Testis (tissue), 2 donors: ENCODE measurements around the gene GANC.

Experiments used
- POLR2A ChIP-seq: fragments of 450-650 bp; IDR thresholded peaks from one replicate; pipeline ENCODE4 v1.6.1; 2017; ENCODE audit warnings: antibody characterized with exemption, mild to moderate bottlenecking, moderate library complexity
- TF ChIP-seq, protein P1 (sequence below), 3 experiments: fragments of 450-650 bp in 2 of 3; fragments of 200-600 bp in 1 of 3; sonication (generic) in 1 of 3; IDR thresholded peaks; one replicate each; pipeline ENCODE4 v1.5.1; 2016 to 2019; ENCODE audit warnings: antibody characterized with exemption in 3 of 3, mild to moderate bottlenecking in 2 of 3, moderate library complexity in 1 of 3

DNA sequence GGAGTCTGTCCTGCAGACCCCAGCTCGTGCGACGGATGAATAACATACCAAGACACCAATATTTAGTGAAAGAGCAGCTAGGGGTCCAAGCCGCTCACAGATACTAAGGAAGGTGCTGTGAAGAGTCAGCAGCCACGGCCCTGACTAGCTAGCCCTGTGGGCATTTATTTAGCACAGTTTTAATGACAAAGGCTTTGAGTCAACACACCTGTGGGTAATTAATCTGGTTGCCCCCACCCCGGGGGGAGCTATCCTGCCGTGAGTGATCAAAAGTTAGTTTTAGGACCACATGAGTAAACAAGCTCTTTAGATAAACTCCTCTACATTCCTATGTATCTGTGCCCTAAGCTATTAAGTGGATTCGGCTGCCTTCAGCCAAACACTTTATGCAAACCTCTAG lies 105.0 kb downstream of the GANC start:
- no peak for TF ChIP-seq POLR2A
- TF ChIP-seq, protein P1, sequence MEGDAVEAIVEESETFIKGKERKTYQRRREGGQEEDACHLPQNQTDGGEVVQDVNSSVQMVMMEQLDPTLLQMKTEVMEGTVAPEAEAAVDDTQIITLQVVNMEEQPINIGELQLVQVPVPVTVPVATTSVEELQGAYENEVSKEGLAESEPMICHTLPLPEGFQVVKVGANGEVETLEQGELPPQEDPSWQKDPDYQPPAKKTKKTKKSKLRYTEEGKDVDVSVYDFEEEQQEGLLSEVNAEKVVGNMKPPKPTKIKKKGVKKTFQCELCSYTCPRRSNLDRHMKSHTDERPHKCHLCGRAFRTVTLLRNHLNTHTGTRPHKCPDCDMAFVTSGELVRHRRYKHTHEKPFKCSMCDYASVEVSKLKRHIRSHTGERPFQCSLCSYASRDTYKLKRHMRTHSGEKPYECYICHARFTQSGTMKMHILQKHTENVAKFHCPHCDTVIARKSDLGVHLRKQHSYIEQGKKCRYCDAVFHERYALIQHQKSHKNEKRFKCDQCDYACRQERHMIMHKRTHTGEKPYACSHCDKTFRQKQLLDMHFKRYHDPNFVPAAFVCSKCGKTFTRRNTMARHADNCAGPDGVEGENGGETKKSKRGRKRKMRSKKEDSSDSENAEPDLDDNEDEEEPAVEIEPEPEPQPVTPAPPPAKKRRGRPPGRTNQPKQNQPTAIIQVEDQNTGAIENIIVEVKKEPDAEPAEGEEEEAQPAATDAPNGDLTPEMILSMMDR (IDR thresholded peaks at IDR 0.05) = no peak
